ENCODE measurements around the gene LGALS3BP. TPM values are rescaled to one million over a fixed set of nuclear protein-coding genes. Genes with fewer than 3 reads are reported as not detected.

The LGALS3BP gene
- total RNA-seq, 6 donors from 2014 or later, result 257 to 1,111 (median 533) TPM

DNA sequence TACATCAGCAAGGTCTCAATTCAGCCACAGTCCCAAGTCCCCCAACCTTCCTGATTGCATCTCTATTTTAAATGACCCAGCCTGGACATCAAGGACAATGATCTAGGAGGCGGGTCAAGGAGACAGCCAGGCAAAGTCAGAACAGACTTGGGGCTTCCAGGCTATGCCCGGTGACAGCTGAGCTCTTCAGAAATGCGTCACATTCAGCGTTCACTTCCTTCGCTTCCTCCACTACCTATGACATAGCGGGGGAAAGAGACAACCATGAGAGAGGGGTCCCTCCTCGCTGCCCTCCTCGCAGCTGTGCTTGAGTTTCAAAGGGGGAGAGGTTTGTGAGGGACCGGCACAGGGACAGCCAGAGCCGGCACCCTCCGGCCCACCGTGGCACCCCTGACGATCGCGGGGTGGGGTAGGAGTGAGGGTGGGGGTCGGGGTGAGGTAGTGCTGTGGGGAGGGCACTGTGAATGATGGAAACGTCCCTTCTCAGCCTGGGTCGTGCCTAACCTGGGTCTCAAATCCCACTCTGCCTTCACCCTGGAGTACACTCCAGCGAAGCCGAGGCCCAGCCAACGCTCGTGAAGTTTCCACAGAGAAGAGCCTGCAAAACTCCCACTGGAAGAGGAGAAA is 12.3 kb upstream of the LGALS3BP start:
- WGBS, 2 donors, result 93 to 95% methylated on average over 21 to 22 of the region's 22 CpGs
- H3K4me1 ChIP-seq, result peaks cover 13 to 38% (median 28%) of the 10 kb centered on the region in 4 donors
- TF ChIP-seq EP300 (IDR thresholded peaks at IDR 0.05) (no peak), POLR2AphosphoS5 (IDR thresholded peaks at IDR 0.05) (no peak), POLR2A (IDR thresholded peaks at IDR 0.05) (no peak)
- TF ChIP-seq, protein P1, sequence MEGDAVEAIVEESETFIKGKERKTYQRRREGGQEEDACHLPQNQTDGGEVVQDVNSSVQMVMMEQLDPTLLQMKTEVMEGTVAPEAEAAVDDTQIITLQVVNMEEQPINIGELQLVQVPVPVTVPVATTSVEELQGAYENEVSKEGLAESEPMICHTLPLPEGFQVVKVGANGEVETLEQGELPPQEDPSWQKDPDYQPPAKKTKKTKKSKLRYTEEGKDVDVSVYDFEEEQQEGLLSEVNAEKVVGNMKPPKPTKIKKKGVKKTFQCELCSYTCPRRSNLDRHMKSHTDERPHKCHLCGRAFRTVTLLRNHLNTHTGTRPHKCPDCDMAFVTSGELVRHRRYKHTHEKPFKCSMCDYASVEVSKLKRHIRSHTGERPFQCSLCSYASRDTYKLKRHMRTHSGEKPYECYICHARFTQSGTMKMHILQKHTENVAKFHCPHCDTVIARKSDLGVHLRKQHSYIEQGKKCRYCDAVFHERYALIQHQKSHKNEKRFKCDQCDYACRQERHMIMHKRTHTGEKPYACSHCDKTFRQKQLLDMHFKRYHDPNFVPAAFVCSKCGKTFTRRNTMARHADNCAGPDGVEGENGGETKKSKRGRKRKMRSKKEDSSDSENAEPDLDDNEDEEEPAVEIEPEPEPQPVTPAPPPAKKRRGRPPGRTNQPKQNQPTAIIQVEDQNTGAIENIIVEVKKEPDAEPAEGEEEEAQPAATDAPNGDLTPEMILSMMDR (IDR thresholded peaks at IDR 0.05), result no peak
- no peak for ATAC-seq (ENCODE audit: low FRiP score in 2 of 2)
- no peaks in the 10 kb centered on the region for H3K27me3 ChIP-seq
- H3K36me3 ChIP-seq, result peaks cover 11 to 72% (median 50%) of the 10 kb centered on the region in 4 donors
- no peaks in the 10 kb centered on the region for H3K9me3 ChIP-seq
- H3K4me3 ChIP-seq, result no peak overlapping the region
- DNase-seq, result no peak
- H3K27ac ChIP-seq, result no peak overlapping the region

GRCh38 chr17:78991017-78991738 is 11.5 kb upstream of the LGALS3BP start:
- ATAC-seq (ENCODE audit: low FRiP score in 2 of 2) (no peak), DNase-seq (peak in 1 of 2 donors; percentile 17)
- peaks cover 10 to 64% (median 42%) of the 10 kb centered on the region in 4 donors for H3K36me3 ChIP-seq

DNA sequence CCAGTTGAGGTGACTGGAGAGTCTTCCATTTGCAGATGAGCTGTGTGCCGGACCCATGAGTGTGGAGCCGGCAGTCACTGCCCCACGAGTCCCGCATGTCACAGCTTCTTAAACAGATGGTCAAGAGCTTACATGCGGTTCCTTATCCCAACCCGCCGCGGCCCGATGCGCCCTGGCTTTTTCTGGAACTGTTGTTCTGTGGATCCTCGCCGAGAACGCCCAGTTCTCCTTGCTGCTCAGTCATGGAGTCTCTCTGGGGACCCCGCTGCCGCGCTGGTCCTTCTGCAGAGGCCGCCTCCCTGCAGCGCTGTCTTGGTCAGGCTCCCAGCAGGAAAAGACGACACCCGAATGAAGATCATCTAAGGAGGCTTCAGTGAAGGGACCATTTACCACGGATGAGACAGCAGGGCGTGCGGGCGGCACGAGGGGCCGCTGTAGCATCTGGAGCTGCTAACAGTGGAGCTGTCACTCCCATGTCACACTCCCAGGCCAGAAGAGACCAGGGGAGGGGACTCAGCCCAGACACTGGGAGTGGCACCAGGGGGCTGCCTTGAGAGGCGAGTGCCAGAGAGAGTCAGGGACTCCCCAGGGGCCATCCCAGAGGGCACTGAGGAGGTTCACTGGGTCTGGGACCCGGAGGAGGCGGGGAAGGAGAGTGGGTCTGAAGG is 10.8 kb upstream of the LGALS3BP start:
- WGBS, 2 donors, result 93 to 97% methylated on average over 29 of the region's 29 CpGs
- Histone ChIP-seq H3K4me1 (peaks cover 18 to 36% (median 30%) of the 10 kb centered on the region in 4 donors), H3K27me3 (no peaks in the 10 kb centered on the region), H3K27ac (no peak overlapping the region), H3K36me3 (peaks cover 10 to 57% (median 39%) of the 10 kb centered on the region in 4 donors), H3K4me3 (no peak overlapping the region), H3K9me3 (no peaks in the 10 kb centered on the region)
- no peak for TF ChIP-seq POLR2A (IDR thresholded peaks at IDR 0.05)
- TF ChIP-seq POLR2AphosphoS5 (IDR thresholded peaks at IDR 0.05), result no peak
- peak in 1 of 2 donors; percentile 85 for DNase-seq
- no peak for ATAC-seq (ENCODE audit: low FRiP score in 2 of 2)

More at GRCh38 chr17:78991017-78991738, 11.5 kb upstream of the LGALS3BP start:
- H3K4me3 ChIP-seq, result no peak overlapping the region
- H3K4me1 ChIP-seq, result peaks cover 12 to 38% (median 28%) of the 10 kb centered on the region in 4 donors
- H3K27ac ChIP-seq, result no peak overlapping the region
- TF ChIP-seq, protein P1 (IDR thresholded peaks at IDR 0.05), result no peak
- TF ChIP-seq POLR2A (IDR thresholded peaks at IDR 0.05) (no peak), EP300 (IDR thresholded peaks at IDR 0.05) (no peak), POLR2AphosphoS5 (IDR thresholded peaks at IDR 0.05) (no peak)
- WGBS, 2 donors, result 96% methylated on average over 32 to 33 of the region's 33 CpGs
- H3K27me3 ChIP-seq, result no peaks in the 10 kb centered on the region
- no peaks in the 10 kb centered on the region for H3K9me3 ChIP-seq

GRCh38 chr17:78988152-78988551 is 8.4 kb upstream of the LGALS3BP start:
- peaks cover 18 to 30% (median 28%) of the 10 kb centered on the region in 4 donors for H3K4me1 ChIP-seq
- no peaks in the 10 kb centered on the region for H3K9me3 ChIP-seq
- H3K27ac ChIP-seq, result peak overlapping the region in 3 of 4 donors; percentile 82 to 87 (median 85)
- H3K36me3 ChIP-seq, result peaks cover 10 to 34% (median 21%) of the 10 kb centered on the region in 4 donors
- ATAC-seq (ENCODE audit: low FRiP score in 2 of 2), result no peak
- TF ChIP-seq POLR2A (IDR thresholded peaks at IDR 0.05), result no peak
- TF ChIP-seq EP300 (IDR thresholded peaks at IDR 0.05), result no peak
- no peak for TF ChIP-seq POLR2AphosphoS5 (IDR thresholded peaks at IDR 0.05)
- TF ChIP-seq, protein P1 (IDR thresholded peaks at IDR 0.05), result no peak
- 52 to 55% methylated on average over 6 of the region's 6 CpGs for WGBS, 2 donors
- H3K27me3 ChIP-seq, result no peaks in the 10 kb centered on the region
- H3K4me3 ChIP-seq, result no peak overlapping the region
- no peak for DNase-seq
